ENCODE measurements around the gene PKD1. TPM values are rescaled to one million over a fixed set of nuclear protein-coding genes. Genes with fewer than 3 reads are reported as not detected.
A peak's percentile ranks its signal among the peaks of the same experiment; 100 is the strongest.

The PKD1 gene
- total and polyA plus RNA-seq, 2 of the 13 experiments (the other 11 are each of a cell fraction or from before 2014, with no cell fraction given) = 22.1 to 23.0 TPM

DNA sequence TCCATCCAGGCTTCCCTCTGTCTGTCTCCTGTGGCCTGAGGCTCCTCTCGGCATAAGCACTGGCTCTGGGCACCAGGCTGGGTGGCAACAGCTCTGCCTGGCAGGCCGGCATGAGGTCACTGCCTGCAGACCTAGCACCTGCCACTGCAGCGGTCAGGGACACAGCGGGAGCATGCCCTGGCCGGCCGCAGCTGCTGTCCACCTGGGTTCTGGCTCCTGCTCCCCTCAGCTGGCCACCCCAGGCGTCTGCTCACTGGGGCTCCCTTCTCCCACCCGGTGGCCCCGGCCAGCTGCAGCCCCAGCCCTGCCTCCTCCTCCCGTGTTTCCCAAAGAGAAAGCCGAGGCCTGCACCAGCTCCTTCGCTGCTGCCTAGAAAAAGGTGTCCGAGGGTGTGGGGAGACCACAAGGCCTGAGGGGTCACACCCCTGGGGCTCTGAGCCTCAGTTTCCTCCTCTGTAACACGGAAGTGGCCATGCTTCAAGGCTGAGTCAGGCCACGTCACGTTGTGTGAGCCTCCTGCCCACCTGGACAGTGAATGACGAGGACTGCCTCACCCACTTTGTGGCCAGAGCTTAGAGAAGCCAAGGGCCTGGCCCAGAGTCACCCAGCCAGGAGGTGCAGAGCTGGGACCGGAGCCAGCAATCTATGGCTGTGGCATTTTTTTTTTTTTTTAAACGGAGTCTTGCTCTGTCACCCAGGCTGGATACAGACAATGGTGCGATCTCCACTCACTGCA is 94.7 kb downstream of the PKD1 start (continued):
- TF ChIP-seq HCFC1 (IDR thresholded peaks at IDR 0.05; ENCODE audit: low read depth, low read length) (no peak), RBFOX2 (IDR thresholded peaks at IDR 0.05; ENCODE audit: low read depth, low read length) (peak; percentile 60), MXI1 (IDR thresholded peaks at IDR 0.05; ENCODE audit: borderline replicate concordance, low read depth, low read length) (no peak), HMGXB4 (CRISPR knock-in tag; IDR thresholded peaks at IDR 0.05; ENCODE audit: borderline replicate concordance in 1 of 2, low read depth in 1 of 2) (no peak), ZNF563 (CRISPR knock-in tag; IDR thresholded peaks at IDR 0.05) (no peak), POLR2A (IDR thresholded peaks at IDR 0.05; ENCODE audit: insufficient read depth in 1 of 2, low read depth in 2 of 2, low read length in 2 of 2) (0 out of 4 replicates have a peak, but pooled peaks of 1 of the 2 experiments have one; percentile 22), HES4 (CRISPR knock-in tag; IDR thresholded peaks at IDR 0.05; ENCODE audit: borderline replicate concordance) (0 out of 2 replicates have a peak, but pooled peaks have one; percentile 26), ZNF468 (CRISPR knock-in tag; IDR thresholded peaks at IDR 0.05) (no peak), PRPF4 (IDR thresholded peaks at IDR 0.05; ENCODE audit: low read depth, low read length, poor library complexity, severe bottlenecking) (no peak)
- TF ChIP-seq, protein P1, sequence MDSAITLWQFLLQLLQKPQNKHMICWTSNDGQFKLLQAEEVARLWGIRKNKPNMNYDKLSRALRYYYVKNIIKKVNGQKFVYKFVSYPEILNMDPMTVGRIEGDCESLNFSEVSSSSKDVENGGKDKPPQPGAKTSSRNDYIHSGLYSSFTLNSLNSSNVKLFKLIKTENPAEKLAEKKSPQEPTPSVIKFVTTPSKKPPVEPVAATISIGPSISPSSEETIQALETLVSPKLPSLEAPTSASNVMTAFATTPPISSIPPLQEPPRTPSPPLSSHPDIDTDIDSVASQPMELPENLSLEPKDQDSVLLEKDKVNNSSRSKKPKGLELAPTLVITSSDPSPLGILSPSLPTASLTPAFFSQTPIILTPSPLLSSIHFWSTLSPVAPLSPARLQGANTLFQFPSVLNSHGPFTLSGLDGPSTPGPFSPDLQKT (CRISPR knock-in tag; IDR thresholded peaks at IDR 0.05; ENCODE audit: borderline replicate concordance) = no peak
